Thyroid gland (tissue), 4 donors: ENCODE results near the gene ITGBL1.

ENCODE experiments used
- CTCF ChIP-seq, 6 experiments: fragments of 200-600 bp in 3 of 6; fragments of 450-650 bp in 3 of 6; sonication (generic) in 3 of 6; IDR thresholded peaks; one replicate each; pipeline ENCODE4 v1.5.1; 2016 to 2019; ENCODE audit warnings: antibody characterized with exemption in 6 of 6, mild to moderate bottlenecking in 2 of 6, inconsistent platforms in 1 of 6, moderate library complexity in 1 of 6
- POLR2A ChIP-seq, 2 donors: fragments of 450-650 bp; IDR thresholded peaks; one replicate each; pipeline ENCODE4 v1.6.1; 2017; ENCODE audit warnings: antibody characterized with exemption in 2 of 2, mild to moderate bottlenecking in 2 of 2, moderate library complexity in 1 of 2

GRCh38 chr13:101751488-101751887 lies 299.0 kb downstream of the ITGBL1 start:
- no peak for TF ChIP-seq CTCF (IDR thresholded peaks at IDR 0.05)
- TF ChIP-seq POLR2A (IDR thresholded peaks at IDR 0.05) = no peak
